Measurements from ENCODE around the gene NPAS2. TPM values are rescaled to one million over a fixed set of nuclear protein-coding genes. Genes with fewer than 3 reads are reported as not detected.

NPAS2 gene
- total RNA-seq, 4 donors from 2014 or later: 11.8 to 46.5 (median 21.7) TPM

GRCh38 chr2:100936070-100936741, 116.3 kb downstream of the NPAS2 start:
- no peak for TF ChIP-seq CTCF (IDR thresholded peaks at IDR 0.05)
- TF ChIP-seq EP300 (IDR thresholded peaks at IDR 0.05): no peak
- TF ChIP-seq POLR2AphosphoS5 (IDR thresholded peaks at IDR 0.05): no peak
- no peak for TF ChIP-seq POLR2A (IDR thresholded peaks at IDR 0.05)
- 75 to 80% methylated on average over 10 of the region's 10 CpGs for WGBS, 2 donors (ENCODE audit: low coverage in 1 of 2)
- no peak overlapping the region for H3K4me3 ChIP-seq
- peaks cover 0 to 60% of the 10 kb centered on the region in 2 donors for H3K36me3 ChIP-seq
- no peak for ATAC-seq
- H3K4me1 ChIP-seq: no peaks in the 10 kb centered on the region
- no peak overlapping the region for H3K27ac ChIP-seq
- no peaks in the 10 kb centered on the region for H3K9me3 ChIP-seq
- H3K27me3 ChIP-seq: no peaks in the 10 kb centered on the region

- WGBS, 2 donors (ENCODE audit: low coverage in 1 of 2): 61 to 67% methylated on average over 2 of the region's 2 CpGs
Measured at GRCh38 chr2:100936972-100937542, 117.1 kb downstream of the NPAS2 start.

GRCh38 chr2:100938031-100939026, 118.4 kb downstream of the NPAS2 start:
- WGBS, 2 donors (ENCODE audit: low coverage in 1 of 2): 83 to 88% methylated on average over 4 to 5 of the region's 15 CpGs
- TF ChIP-seq CTCF (IDR thresholded peaks at IDR 0.05): no peak
- no peak for TF ChIP-seq POLR2A (IDR thresholded peaks at IDR 0.05)
- no peak for TF ChIP-seq EP300 (IDR thresholded peaks at IDR 0.05)
- ATAC-seq: no peak
- Histone ChIP-seq H3K9me3 (no peaks in the 10 kb centered on the region), H3K27ac (no peak overlapping the region), H3K4me3 (no peak overlapping the region), H3K27me3 (no peaks in the 10 kb centered on the region), H3K4me1 (no peaks in the 10 kb centered on the region), H3K36me3 (peaks cover 0 to 58% of the 10 kb centered on the region in 2 donors)

More at GRCh38 chr2:100936972-100937542, 117.1 kb downstream of the NPAS2 start:
- ATAC-seq: no peak
- peaks cover 0 to 60% of the 10 kb centered on the region in 2 donors for H3K36me3 ChIP-seq
- no peaks in the 10 kb centered on the region for H3K27me3 ChIP-seq
- no peak for TF ChIP-seq CTCF (IDR thresholded peaks at IDR 0.05)
- no peak for TF ChIP-seq POLR2AphosphoS5 (IDR thresholded peaks at IDR 0.05)
- no peak for TF ChIP-seq EP300 (IDR thresholded peaks at IDR 0.05)
- no peak for TF ChIP-seq POLR2A (IDR thresholded peaks at IDR 0.05)
- H3K9me3 ChIP-seq: no peaks in the 10 kb centered on the region
- no peak overlapping the region for H3K27ac ChIP-seq
- H3K4me1 ChIP-seq: no peaks in the 10 kb centered on the region
- no peak overlapping the region for H3K4me3 ChIP-seq

- Histone ChIP-seq H3K27ac (no peak overlapping the region), H3K36me3 (peaks cover 0 to 60% of the 10 kb centered on the region in 2 donors), H3K4me1 (no peaks in the 10 kb centered on the region), H3K4me3 (no peak overlapping the region), H3K27me3 (no peaks in the 10 kb centered on the region), H3K9me3 (no peaks in the 10 kb centered on the region)
- no peak for TF ChIP-seq EP300 (IDR thresholded peaks at IDR 0.05)
- TF ChIP-seq CTCF (IDR thresholded peaks at IDR 0.05): no peak
- TF ChIP-seq POLR2A (IDR thresholded peaks at IDR 0.05): no peak
- TF ChIP-seq POLR2AphosphoS5 (IDR thresholded peaks at IDR 0.05): no peak
- 98 to 100% methylated on average over 3 to 5 of the region's 6 CpGs for WGBS, 2 donors (ENCODE audit: low coverage in 1 of 2)
- ATAC-seq: no peak
Measured at GRCh38 chr2:100939445-100939844, 119.5 kb downstream of the NPAS2 start.

Data from gastroesophageal sphincter (tissue), 4 donors.